K562 (cell line): Measurements from ENCODE around the gene CEBPB. TPM values are rescaled to one million over a fixed set of nuclear protein-coding genes. Genes with fewer than 3 reads are reported as not detected.
A peak's percentile ranks its signal among the peaks of the same experiment; 100 is the strongest.

Experiments
- JUN ChIP-seq, 2 experiments: sonication (generic) in 1 of 2; formaldehyde crosslinking in 1 of 2; IDR thresholded peaks; 2 replicates each; pipeline versions ENCODE4 v1.6.1 to v1.8.0; 2012 to 2022; ENCODE audit warnings: borderline replicate concordance in 2 of 2, mild to moderate bottlenecking in 2 of 2, improper control_type of control experiment in 1 of 2, low read depth in 1 of 2, low read length in 1 of 2, missing genetic modification reagents in 1 of 2
- NRF1 ChIP-seq, 2 experiments: fragments of 450-650 bp; IDR thresholded peaks in 1 of 2; conservative IDR thresholded peaks in 1 of 2; 2 replicates each; pipeline ENCODE4 v1.6.1; 2014; ENCODE audit warnings: mild to moderate bottlenecking in 2 of 2
- THRAP3 ChIP-seq: fragments of 450-650 bp; IDR thresholded peaks from 2 replicates; pipeline ENCODE4 v1.6.1; 2016; ENCODE audit warnings: mild to moderate bottlenecking, inconsistent platforms, borderline replicate concordance
- polyA plus RNA-seq, 8 experiments: library from polyadenylated mRNA; depleted of rRNA in 4 of 8; stranded (reverse) in 5 of 8; unstranded in 3 of 8; fragments of >200 nt; fragmentation: Nextera tagmentation in 2 of 8; fragmentation: Illumina TruSeq in 1 of 8; extraction: Ambion mirVana in 2 of 8; extraction: Trizol in 1 of 8; gene quantifications; 2 replicates each; pipeline versions ENCODE4 v1.2.1 to v1.2.3, GENCODE V29; 2011 to 2014; ENCODE audit warnings: inconsistent platforms in 1 of 8, missing spikeins in 1 of 8
- total RNA-seq, 7 experiments: library from RNA; depleted of rRNA in 6 of 7; stranded (reverse); fragments of >200 nt in 6 of 7; fragmentation: Illumina TruSeq in 2 of 7; extraction: Trizol in 2 of 7; gene quantifications; 2 replicates each; pipeline versions ENCODE4 v1.2.1 to v1.2.3, GENCODE V29; 2011 to 2021; ENCODE audit warnings: low replicate concordance in 1 of 7
- TF ChIP-seq, protein P1 (sequence below): sonication (generic); formaldehyde crosslinking; IDR thresholded peaks from 2 replicates; pipeline ENCODE4 v1.8.0; 2022; ENCODE audit warnings: missing genetic modification reagents, mild to moderate bottlenecking, moderate library complexity, borderline replicate concordance
- TF ChIP-seq, protein P2 (sequence below): fragments of 250-450 bp; sonication (Bioruptor Pico); IDR thresholded peaks from 2 replicates; pipeline ENCODE4 v1.8.0; 2021; ENCODE audit warnings: borderline replicate concordance, mild to moderate bottlenecking, moderate library complexity; ENCODE audit not compliant: poor library complexity, severe bottlenecking
- TF ChIP-seq, protein P3 (sequence below): fragments of 450-650 bp; IDR thresholded peaks from 2 replicates; pipeline ENCODE4 v1.6.1; 2018; ENCODE audit not compliant: partially characterized antibody
- TF ChIP-seq, protein P4 (sequence below): fragments of 200-800 bp; sonication (Bioruptor generic); IDR thresholded peaks from 2 replicates; pipeline ENCODE4 v1.6.1; 2017; ENCODE audit warnings: missing genetic modification characterization, missing compliant biosample characterization
- TF ChIP-seq, protein P5 (sequence below): sonication (generic); formaldehyde crosslinking; IDR thresholded peaks from 2 replicates; pipeline ENCODE4 v1.8.0; 2022; ENCODE audit warnings: mild to moderate bottlenecking, missing genetic modification reagents
- TF ChIP-seq, protein P6 (sequence below): fragments of 250-450 bp; sonication (Bioruptor Pico); IDR thresholded peaks from 2 replicates; pipeline ENCODE4 v1.4.0; 2020; ENCODE audit warnings: mild to moderate bottlenecking, moderate library complexity, borderline replicate concordance

The CEBPB gene
- total and polyA plus RNA-seq, 9 of the 15 experiments (the other 6 are each of a cell fraction or from before 2014, with no cell fraction given): 1.2 to 72.6 (median 7.8) TPM

DNA sequence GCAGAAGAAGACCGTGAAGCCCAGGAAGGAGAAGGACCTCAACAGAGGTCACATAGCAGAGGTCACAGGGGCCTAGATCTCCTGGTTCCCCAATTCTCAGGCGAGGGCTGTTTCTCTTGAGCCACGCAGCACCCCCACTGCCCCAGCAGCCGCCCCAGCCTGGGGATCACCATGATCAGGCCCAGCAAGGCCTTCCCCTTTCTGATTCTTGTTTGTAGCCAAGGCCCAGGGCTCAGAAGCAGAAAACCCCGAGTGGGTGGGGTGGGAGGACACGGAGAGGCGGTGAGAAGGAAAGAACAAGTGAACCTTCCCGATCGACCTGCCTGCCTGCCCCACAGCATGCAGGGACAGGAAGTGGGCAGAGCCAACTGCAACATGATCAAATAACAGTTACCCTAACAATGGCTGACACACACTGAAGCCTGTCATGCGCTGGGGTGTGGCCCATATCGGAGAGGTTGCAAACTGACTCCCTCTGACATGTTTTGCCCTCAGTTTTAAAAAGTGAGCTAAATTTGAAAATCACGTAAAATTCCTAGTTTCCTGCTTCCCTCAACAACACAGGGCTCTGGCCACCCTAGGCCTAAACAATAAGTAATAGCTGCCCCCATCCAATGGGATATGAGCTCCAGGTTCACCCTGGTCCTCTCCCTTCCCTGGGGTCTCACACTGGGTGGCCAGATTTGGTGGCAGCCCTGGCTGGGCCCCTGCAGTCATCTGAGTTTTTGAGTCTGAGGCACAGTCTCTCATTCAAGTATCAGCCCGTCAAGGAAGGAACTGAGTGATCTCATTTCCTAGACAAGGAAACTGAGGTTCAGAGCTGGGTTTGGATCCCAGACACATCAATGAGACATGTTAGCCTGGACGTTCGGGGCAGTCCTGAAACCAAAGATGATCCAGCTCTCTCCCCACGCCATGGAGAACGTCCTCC is 43.6 kb upstream of the CEBPB start (continued):
- TF ChIP-seq, protein P1, sequence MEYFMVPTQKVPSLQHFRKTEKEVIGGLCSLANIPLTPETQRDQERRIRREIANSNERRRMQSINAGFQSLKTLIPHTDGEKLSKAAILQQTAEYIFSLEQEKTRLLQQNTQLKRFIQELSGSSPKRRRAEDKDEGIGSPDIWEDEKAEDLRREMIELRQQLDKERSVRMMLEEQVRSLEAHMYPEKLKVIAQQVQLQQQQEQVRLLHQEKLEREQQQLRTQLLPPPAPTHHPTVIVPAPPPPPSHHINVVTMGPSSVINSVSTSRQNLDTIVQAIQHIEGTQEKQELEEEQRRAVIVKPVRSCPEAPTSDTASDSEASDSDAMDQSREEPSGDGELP (CRISPR knock-in tag): peak; percentile 40; the same call in 1 of the 2 replicates
- TF ChIP-seq, protein P2, sequence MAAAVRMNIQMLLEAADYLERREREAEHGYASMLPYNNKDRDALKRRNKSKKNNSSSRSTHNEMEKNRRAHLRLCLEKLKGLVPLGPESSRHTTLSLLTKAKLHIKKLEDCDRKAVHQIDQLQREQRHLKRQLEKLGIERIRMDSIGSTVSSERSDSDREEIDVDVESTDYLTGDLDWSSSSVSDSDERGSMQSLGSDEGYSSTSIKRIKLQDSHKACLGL: no peak
- TF ChIP-seq NRF1 (conservative IDR thresholded peaks at IDR 0.05 in 1 of 2, IDR thresholded peaks at IDR 0.05 in 1 of 2) (peak; percentile 78 to 81), THRAP3 (no peak), JUN (IDR thresholded peaks at IDR 0.05; ENCODE audit: borderline replicate concordance, low read depth, low read length) (no peak), JUN (CRISPR knock-in tag; IDR thresholded peaks at IDR 0.05; ENCODE audit: borderline replicate concordance) (no peak)
- TF ChIP-seq, protein P3, sequence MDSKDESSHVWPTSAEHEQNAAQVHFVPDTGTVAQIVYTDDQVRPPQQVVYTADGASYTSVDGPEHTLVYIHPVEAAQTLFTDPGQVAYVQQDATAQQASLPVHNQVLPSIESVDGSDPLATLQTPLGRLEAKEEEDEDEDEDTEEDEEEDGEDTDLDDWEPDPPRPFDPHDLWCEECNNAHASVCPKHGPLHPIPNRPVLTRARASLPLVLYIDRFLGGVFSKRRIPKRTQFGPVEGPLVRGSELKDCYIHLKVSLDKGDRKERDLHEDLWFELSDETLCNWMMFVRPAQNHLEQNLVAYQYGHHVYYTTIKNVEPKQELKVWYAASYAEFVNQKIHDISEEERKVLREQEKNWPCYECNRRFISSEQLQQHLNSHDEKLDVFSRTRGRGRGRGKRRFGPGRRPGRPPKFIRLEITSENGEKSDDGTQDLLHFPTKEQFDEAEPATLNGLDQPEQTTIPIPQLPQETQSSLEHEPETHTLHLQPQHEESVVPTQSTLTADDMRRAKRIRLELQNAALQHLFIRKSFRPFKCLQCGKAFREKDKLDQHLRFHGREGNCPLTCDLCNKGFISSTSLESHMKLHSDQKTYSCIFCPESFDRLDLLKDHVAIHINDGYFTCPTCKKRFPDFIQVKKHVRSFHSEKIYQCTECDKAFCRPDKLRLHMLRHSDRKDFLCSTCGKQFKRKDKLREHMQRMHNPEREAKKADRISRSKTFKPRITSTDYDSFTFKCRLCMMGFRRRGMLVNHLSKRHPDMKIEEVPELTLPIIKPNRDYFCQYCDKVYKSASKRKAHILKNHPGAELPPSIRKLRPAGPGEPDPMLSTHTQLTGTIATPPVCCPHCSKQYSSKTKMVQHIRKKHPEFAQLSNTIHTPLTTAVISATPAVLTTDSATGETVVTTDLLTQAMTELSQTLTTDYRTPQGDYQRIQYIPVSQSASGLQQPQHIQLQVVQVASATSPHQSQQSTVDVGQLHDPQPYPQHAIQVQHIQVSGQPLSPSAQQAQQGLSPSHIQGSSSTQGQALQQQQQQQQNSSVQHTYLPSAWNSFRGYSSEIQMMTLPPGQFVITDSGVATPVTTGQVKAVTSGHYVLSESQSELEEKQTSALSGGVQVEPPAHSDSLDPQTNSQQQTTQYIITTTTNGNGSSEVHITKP: peak; percentile 25
- TF ChIP-seq, protein P4, sequence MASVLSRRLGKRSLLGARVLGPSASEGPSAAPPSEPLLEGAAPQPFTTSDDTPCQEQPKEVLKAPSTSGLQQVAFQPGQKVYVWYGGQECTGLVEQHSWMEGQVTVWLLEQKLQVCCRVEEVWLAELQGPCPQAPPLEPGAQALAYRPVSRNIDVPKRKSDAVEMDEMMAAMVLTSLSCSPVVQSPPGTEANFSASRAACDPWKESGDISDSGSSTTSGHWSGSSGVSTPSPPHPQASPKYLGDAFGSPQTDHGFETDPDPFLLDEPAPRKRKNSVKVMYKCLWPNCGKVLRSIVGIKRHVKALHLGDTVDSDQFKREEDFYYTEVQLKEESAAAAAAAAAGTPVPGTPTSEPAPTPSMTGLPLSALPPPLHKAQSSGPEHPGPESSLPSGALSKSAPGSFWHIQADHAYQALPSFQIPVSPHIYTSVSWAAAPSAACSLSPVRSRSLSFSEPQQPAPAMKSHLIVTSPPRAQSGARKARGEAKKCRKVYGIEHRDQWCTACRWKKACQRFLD (CRISPR knock-in tag): peak; percentile 89
- TF ChIP-seq, protein P5, sequence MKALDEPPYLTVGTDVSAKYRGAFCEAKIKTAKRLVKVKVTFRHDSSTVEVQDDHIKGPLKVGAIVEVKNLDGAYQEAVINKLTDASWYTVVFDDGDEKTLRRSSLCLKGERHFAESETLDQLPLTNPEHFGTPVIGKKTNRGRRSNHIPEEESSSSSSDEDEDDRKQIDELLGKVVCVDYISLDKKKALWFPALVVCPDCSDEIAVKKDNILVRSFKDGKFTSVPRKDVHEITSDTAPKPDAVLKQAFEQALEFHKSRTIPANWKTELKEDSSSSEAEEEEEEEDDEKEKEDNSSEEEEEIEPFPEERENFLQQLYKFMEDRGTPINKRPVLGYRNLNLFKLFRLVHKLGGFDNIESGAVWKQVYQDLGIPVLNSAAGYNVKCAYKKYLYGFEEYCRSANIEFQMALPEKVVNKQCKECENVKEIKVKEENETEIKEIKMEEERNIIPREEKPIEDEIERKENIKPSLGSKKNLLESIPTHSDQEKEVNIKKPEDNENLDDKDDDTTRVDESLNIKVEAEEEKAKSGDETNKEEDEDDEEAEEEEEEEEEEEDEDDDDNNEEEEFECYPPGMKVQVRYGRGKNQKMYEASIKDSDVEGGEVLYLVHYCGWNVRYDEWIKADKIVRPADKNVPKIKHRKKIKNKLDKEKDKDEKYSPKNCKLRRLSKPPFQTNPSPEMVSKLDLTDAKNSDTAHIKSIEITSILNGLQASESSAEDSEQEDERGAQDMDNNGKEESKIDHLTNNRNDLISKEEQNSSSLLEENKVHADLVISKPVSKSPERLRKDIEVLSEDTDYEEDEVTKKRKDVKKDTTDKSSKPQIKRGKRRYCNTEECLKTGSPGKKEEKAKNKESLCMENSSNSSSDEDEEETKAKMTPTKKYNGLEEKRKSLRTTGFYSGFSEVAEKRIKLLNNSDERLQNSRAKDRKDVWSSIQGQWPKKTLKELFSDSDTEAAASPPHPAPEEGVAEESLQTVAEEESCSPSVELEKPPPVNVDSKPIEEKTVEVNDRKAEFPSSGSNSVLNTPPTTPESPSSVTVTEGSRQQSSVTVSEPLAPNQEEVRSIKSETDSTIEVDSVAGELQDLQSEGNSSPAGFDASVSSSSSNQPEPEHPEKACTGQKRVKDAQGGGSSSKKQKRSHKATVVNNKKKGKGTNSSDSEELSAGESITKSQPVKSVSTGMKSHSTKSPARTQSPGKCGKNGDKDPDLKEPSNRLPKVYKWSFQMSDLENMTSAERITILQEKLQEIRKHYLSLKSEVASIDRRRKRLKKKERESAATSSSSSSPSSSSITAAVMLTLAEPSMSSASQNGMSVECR: 0 out of 2 replicates have a peak, but pooled peaks have one; percentile 28
- TF ChIP-seq, protein P6, sequence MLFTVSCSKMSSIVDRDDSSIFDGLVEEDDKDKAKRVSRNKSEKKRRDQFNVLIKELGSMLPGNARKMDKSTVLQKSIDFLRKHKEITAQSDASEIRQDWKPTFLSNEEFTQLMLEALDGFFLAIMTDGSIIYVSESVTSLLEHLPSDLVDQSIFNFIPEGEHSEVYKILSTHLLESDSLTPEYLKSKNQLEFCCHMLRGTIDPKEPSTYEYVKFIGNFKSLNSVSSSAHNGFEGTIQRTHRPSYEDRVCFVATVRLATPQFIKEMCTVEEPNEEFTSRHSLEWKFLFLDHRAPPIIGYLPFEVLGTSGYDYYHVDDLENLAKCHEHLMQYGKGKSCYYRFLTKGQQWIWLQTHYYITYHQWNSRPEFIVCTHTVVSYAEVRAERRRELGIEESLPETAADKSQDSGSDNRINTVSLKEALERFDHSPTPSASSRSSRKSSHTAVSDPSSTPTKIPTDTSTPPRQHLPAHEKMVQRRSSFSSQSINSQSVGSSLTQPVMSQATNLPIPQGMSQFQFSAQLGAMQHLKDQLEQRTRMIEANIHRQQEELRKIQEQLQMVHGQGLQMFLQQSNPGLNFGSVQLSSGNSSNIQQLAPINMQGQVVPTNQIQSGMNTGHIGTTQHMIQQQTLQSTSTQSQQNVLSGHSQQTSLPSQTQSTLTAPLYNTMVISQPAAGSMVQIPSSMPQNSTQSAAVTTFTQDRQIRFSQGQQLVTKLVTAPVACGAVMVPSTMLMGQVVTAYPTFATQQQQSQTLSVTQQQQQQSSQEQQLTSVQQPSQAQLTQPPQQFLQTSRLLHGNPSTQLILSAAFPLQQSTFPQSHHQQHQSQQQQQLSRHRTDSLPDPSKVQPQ (CRISPR knock-in tag): no peak
